Measurements from ENCODE around the gene CDX2. TPM values are rescaled to one million over a fixed set of nuclear protein-coding genes. Genes with fewer than 3 reads are reported as not detected.
A peak's percentile ranks its signal among the peaks of the same experiment; 100 is the strongest.
"Not testable (repeated sequence)": the region's sequence is repeated elsewhere in the genome, so short reads cannot be mapped to it uniquely, and the experiment has no call there.

CDX2 gene
- total RNA-seq, 2 experiments from 2014 or later: not detected

GRCh38 chr13:27969866-27970229 is 733 bp upstream of the CDX2 start:
- intact Hi-C loops (cut with DNase I, micrococcal nuclease): loop anchor here (2.0 kb wide), 2 partner anchors 15 to 47 kb away; no protein-coding TSS in a partner anchor
- Mint-ChIP-seq H3K36me3 (ENCODE audit: low read depth) (no peaks in the 10 kb centered on the region), H3K27ac (no peak overlapping the region), H3K27me3 (peaks cover 75% of the 10 kb centered on the region), H3K4me1 (peaks cover 24% of the 10 kb centered on the region), H3K9me3 (ENCODE audit: low read depth) (no peaks in the 10 kb centered on the region), H3K4me3 (no peak overlapping the region)
- DNase-seq: no peak
- CTCF ChIA-PET: interaction anchor here (0.6 to 2.1 kb wide), 5 partner anchors 11 to 143 kb away, joined by 3 to 8 read pairs (median 6); no protein-coding TSS in a partner anchor
- POLR2A ChIA-PET: no interaction called here
- ATAC-seq: no peak

- Mint-ChIP-seq H3K4me3 (no peak overlapping the region), H3K27ac (no peak overlapping the region), H3K27me3 (peaks cover 73% of the 10 kb centered on the region), H3K4me1 (peaks cover 24% of the 10 kb centered on the region), H3K36me3 (ENCODE audit: low read depth) (no peaks in the 10 kb centered on the region), H3K9me3 (ENCODE audit: low read depth) (no peaks in the 10 kb centered on the region)
- peak; percentile 12 for ATAC-seq
- peak; percentile 38 for DNase-seq
- intact Hi-C loops (cut with DNase I, micrococcal nuclease): loop anchor here in 1 of 2 experiments (1.0 kb wide), 2 partner anchors 42 to 48 kb away; no protein-coding TSS in a partner anchor
- POLR2A ChIA-PET: no interaction called here
- CTCF ChIA-PET: interaction anchor here (0.6 to 2.1 kb wide), 4 partner anchors 10 to 1745 kb away, joined by 3 to 8 read pairs (median 4); no protein-coding TSS in a partner anchor
Observed at GRCh38 chr13:27968316-27969081, 616 bp downstream of the CDX2 start.

GRCh38 chr13:27967736-27968315 is 1.3 kb downstream of the CDX2 start:
- POLR2A ChIA-PET: no interaction called here
- DNase-seq: no peak
- Mint-ChIP-seq H3K9me3 (ENCODE audit: low read depth) (no peaks in the 10 kb centered on the region), H3K27me3 (peaks cover 72% of the 10 kb centered on the region), H3K4me1 (peaks cover 24% of the 10 kb centered on the region), H3K27ac (no peak overlapping the region), H3K4me3 (peak overlapping the region; percentile 35), H3K36me3 (ENCODE audit: low read depth) (no peaks in the 10 kb centered on the region)
- no peak for ATAC-seq
- CTCF ChIA-PET: interaction anchor here (0.6 to 1.1 kb wide), 2 partner anchors 14 to 46 kb away, joined by 4 to 5 read pairs; no protein-coding TSS in a partner anchor
- intact Hi-C loops (cut with DNase I, micrococcal nuclease): loop anchor here in 1 of 2 experiments (1.0 to 2.0 kb wide), 3 partner anchors 42 to 175 kb away; partner anchors contain the start of gene GSX1

GRCh38 chr13:27967203-27967735 is 1.8 kb downstream of the CDX2 start:
- DNase-seq: no peak
- no peak for ATAC-seq
- Mint-ChIP-seq H3K4me3 (no peak overlapping the region), H3K4me1 (peaks cover 24% of the 10 kb centered on the region), H3K9me3 (ENCODE audit: low read depth) (no peaks in the 10 kb centered on the region), H3K27me3 (peaks cover 75% of the 10 kb centered on the region), H3K27ac (no peak overlapping the region), H3K36me3 (ENCODE audit: low read depth) (no peaks in the 10 kb centered on the region)
- intact Hi-C loops (cut with DNase I, micrococcal nuclease): loop anchor here in 1 of 2 experiments (2.0 kb wide), 1 partner anchor 174 kb away; the partner anchor contains the start of gene GSX1
- CTCF ChIA-PET: interaction anchor here (0.6 to 1.1 kb wide), 2 partner anchors 13 to 45 kb away, joined by 4 to 5 read pairs; no protein-coding TSS in a partner anchor
- POLR2A ChIA-PET: no interaction called here

GRCh38 chr13:27966641-27967202 is 2.4 kb downstream of the CDX2 start:
- Mint-ChIP-seq H3K4me1 (peaks cover 24% of the 10 kb centered on the region), H3K36me3 (ENCODE audit: low read depth) (no peaks in the 10 kb centered on the region), H3K4me3 (no peak overlapping the region), H3K27ac (no peak overlapping the region), H3K9me3 (ENCODE audit: low read depth) (no peaks in the 10 kb centered on the region), H3K27me3 (peaks cover 77% of the 10 kb centered on the region)
- POLR2A ChIA-PET: no interaction called here
- CTCF ChIA-PET: interaction anchor here (1.1 kb wide), 1 partner anchor 13 kb away, joined by 5 read pairs; no protein-coding TSS in a partner anchor
- DNase-seq (no peak), ATAC-seq (no peak)
- intact Hi-C loops (cut with DNase I, micrococcal nuclease): loop anchor here in 1 of 2 experiments (2.0 kb wide), 1 partner anchor 174 kb away; the partner anchor contains the start of gene GSX1

- intact Hi-C loops (cut with DNase I, micrococcal nuclease): loop anchor here in 1 of 2 experiments (2.0 kb wide), 1 partner anchor 173 kb away; the partner anchor contains the start of gene GSX1
- no peaks in the 10 kb centered on the region for H3K9me3 Mint-ChIP-seq (ENCODE audit: low read depth)
- H3K4me1 Mint-ChIP-seq: peaks cover 26% of the 10 kb centered on the region
- ATAC-seq (no peak), DNase-seq (no peak)
- POLR2A ChIA-PET: interaction anchor here (0.6 kb wide), 1 partner anchor 968 kb away, joined by 4 read pairs; no protein-coding TSS in a partner anchor
- H3K27ac Mint-ChIP-seq: no peak overlapping the region
- no peaks in the 10 kb centered on the region for H3K36me3 Mint-ChIP-seq (ENCODE audit: low read depth)
- no peak overlapping the region for H3K4me3 Mint-ChIP-seq
- CTCF ChIA-PET: interaction anchor here (0.7 to 1.7 kb wide), 3 partner anchors 18 to 96 kb away, joined by 3 to 7 read pairs (median 3); no protein-coding TSS in a partner anchor
- peaks cover 73% of the 10 kb centered on the region for H3K27me3 Mint-ChIP-seq
Observed at GRCh38 chr13:27965740-27966640, 3.1 kb downstream of the CDX2 start.

- Mint-ChIP-seq H3K27me3 (peaks cover 68% of the 10 kb centered on the region), H3K36me3 (ENCODE audit: low read depth) (no peaks in the 10 kb centered on the region), H3K9me3 (ENCODE audit: low read depth) (no peaks in the 10 kb centered on the region), H3K27ac (no peak overlapping the region), H3K4me1 (peaks cover 26% of the 10 kb centered on the region), H3K4me3 (no peak overlapping the region)
- intact Hi-C loops (cut with DNase I, micrococcal nuclease): no loop called here
- DNase-seq (no peak), ATAC-seq (no peak)
- ChIA-PET CTCF (interaction anchor here (0.6 to 1.7 kb wide), 6 partner anchors 11 to 765 kb away, joined by 3 to 7 read pairs (median 3); no protein-coding TSS in a partner anchor), POLR2A (no interaction called here)
Observed at GRCh38 chr13:27965343-27965739, 3.8 kb downstream of the CDX2 start.

- H3K27ac Mint-ChIP-seq: no peak overlapping the region
- intact Hi-C loops (cut with DNase I, micrococcal nuclease): no loop called here
- CTCF ChIA-PET: interaction anchor here (0.6 to 1.7 kb wide), 8 partner anchors 10 to 764 kb away, joined by 3 to 7 read pairs (median 3); no protein-coding TSS in a partner anchor
- POLR2A ChIA-PET: no interaction called here
- H3K9me3 Mint-ChIP-seq (ENCODE audit: low read depth): no peaks in the 10 kb centered on the region
- DNase-seq: no peak
- H3K4me3 Mint-ChIP-seq: no peak overlapping the region
- peaks cover 68% of the 10 kb centered on the region for H3K27me3 Mint-ChIP-seq
- peaks cover 30% of the 10 kb centered on the region for H3K4me1 Mint-ChIP-seq
- ATAC-seq: no peak
- H3K36me3 Mint-ChIP-seq (ENCODE audit: low read depth): no peaks in the 10 kb centered on the region
Observed at GRCh38 chr13:27964741-27965323, 4.3 kb downstream of the CDX2 start.

GRCh38 chr13:27964206-27964605 is 4.9 kb downstream of the CDX2 start:
- H3K9me3 Mint-ChIP-seq (ENCODE audit: low read depth); DNase-seq; H3K36me3 Mint-ChIP-seq (ENCODE audit: low read depth); H3K4me3 Mint-ChIP-seq; ATAC-seq; POLR2A ChIA-PET; intact Hi-C loops (cut with DNase I, micrococcal nuclease); H3K27ac Mint-ChIP-seq: not testable (repeated sequence)
- CTCF ChIA-PET: interaction anchor here (0.6 to 1.7 kb wide), 6 partner anchors 10 to 357 kb away, joined by 3 to 7 read pairs (median 4); no protein-coding TSS in a partner anchor
- Mint-ChIP-seq H3K4me1 (peaks cover 27% of the 10 kb centered on the region), H3K27me3 (peaks cover 66% of the 10 kb centered on the region)

- no peak for ATAC-seq
- POLR2A ChIA-PET: no interaction called here
- H3K4me3 Mint-ChIP-seq: no peak overlapping the region
- no peaks in the 10 kb centered on the region for H3K36me3 Mint-ChIP-seq (ENCODE audit: low read depth)
- peaks cover 25% of the 10 kb centered on the region for H3K4me1 Mint-ChIP-seq
- no peak for DNase-seq
- intact Hi-C loops (cut with DNase I, micrococcal nuclease): no loop called here
- H3K27me3 Mint-ChIP-seq: peaks cover 67% of the 10 kb centered on the region
- H3K27ac Mint-ChIP-seq: no peak overlapping the region
- CTCF ChIA-PET: interaction anchor here (1.1 kb wide), 1 partner anchor 11 kb away, joined by 4 read pairs; no protein-coding TSS in a partner anchor
- no peaks in the 10 kb centered on the region for H3K9me3 Mint-ChIP-seq (ENCODE audit: low read depth)
Observed at GRCh38 chr13:27963491-27963890, 5.6 kb downstream of the CDX2 start.
